GM13976 (cell line): ENCODE measurements around the gene SYNPO2.

Experiments
- DNase-seq: peaks from one replicate; pipeline ENCODE4 v3.0.0; 2012; ENCODE audit warnings: low spot score
- in situ Hi-C: fragments of 300-500 bp; cut with MboI; formaldehyde crosslinking; loops from one replicate; pipeline ENCODE4 v1.12.0; 2022; ENCODE audit warnings: low sequenced_read_pairs, mixed read lengths, inconsistent platforms; ENCODE audit not compliant: unreplicated experiment
- TF ChIP-seq, protein P1 (sequence below): IDR thresholded peaks from 2 replicates; pipeline ENCODE4 v1.5.1; 2012; ENCODE audit warnings: borderline replicate concordance, mild to moderate bottlenecking; ENCODE audit not compliant: insufficient read depth; ENCODE audit errors: extremely low read depth, missing control alignments, control extremely low read depth

The SYNPO2 gene

DNA sequence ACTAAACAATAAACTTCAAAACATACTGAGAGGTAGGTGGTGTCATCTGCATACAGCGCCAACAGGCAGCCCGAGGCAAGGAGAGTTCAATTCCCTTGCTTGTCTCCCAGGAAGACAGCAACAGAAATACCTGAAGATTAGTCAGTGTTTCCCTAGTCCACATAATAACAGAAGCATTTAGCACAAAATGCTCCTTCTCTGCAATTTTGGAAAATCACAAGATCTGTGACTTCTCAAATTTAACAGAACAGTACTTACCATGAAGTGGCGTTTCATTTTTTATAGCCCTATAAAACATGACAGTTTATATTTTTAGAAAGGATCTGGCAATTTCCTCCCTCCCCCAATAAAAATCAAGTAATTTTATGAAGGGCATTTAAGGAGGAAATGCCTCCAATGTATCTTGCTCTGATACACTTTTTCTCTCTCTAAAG, 179.9 kb downstream of the SYNPO2 start:
- TF ChIP-seq, protein P1, sequence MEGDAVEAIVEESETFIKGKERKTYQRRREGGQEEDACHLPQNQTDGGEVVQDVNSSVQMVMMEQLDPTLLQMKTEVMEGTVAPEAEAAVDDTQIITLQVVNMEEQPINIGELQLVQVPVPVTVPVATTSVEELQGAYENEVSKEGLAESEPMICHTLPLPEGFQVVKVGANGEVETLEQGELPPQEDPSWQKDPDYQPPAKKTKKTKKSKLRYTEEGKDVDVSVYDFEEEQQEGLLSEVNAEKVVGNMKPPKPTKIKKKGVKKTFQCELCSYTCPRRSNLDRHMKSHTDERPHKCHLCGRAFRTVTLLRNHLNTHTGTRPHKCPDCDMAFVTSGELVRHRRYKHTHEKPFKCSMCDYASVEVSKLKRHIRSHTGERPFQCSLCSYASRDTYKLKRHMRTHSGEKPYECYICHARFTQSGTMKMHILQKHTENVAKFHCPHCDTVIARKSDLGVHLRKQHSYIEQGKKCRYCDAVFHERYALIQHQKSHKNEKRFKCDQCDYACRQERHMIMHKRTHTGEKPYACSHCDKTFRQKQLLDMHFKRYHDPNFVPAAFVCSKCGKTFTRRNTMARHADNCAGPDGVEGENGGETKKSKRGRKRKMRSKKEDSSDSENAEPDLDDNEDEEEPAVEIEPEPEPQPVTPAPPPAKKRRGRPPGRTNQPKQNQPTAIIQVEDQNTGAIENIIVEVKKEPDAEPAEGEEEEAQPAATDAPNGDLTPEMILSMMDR, result no peak
- DNase-seq, result no peak
- in situ Hi-C loops, result no loop called here

DNA sequence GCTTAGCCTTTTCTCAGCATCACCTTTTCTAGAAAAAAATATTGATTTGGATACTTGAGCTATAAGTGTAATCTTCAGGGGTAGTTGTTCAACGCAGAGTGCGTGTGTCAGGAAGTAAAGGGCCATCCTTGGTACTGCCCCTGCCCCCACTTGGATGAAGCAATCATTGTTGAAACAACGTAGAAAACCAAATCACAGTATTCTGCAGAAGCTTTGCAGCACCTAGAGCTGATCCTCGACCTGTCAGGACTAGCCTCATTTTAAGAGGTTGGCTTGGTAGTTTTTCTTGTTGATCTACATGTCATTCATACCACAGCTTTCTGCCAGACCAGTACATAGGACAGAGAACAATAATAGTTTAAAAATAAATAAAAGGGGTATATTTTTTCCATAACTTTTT, 181.6 kb downstream of the SYNPO2 start:
- DNase-seq, result no peak
- TF ChIP-seq, protein P1, result no peak
- in situ Hi-C loops, result no loop called here

DNA sequence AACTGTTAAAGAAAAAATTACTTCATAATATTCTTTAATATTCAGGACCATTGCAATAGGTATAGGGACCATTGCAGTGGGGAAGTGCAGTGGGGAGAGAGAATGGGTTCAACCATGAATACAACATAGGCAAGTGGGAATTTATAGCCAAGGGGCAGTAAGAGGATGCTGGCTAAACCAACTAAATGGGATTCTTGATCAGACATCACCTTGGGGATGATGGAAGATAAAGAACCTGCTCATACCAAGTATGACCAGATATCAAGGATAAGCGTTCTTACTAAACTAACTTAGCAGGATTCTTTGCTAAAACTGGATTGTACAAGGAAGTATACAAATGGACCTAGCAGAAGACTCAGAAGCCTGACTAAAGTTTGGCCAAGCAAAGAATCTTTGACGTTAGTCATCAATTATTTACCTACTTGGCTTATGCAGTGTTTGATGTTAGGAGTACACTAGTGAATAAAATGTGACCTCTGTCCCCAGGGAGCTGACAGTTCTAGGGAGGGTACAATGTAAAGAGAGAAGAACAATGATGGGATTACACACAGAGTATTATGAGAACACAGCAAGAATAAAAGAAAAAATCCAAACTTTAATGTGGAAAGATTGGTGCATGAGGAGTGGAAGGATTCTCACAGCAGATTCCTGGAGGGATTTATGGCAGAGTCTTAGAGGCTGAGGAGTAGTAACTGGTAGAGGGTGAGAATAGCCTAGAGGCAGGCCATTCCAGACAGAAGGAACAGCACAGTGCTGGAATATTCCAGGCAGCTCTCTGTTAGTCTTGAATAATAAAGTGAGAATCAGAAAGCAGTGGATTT, 192.3 kb downstream of the SYNPO2 start:
- DNase-seq, result no peak
- TF ChIP-seq, protein P1, result no peak
- in situ Hi-C loops, result no loop called here

DNA sequence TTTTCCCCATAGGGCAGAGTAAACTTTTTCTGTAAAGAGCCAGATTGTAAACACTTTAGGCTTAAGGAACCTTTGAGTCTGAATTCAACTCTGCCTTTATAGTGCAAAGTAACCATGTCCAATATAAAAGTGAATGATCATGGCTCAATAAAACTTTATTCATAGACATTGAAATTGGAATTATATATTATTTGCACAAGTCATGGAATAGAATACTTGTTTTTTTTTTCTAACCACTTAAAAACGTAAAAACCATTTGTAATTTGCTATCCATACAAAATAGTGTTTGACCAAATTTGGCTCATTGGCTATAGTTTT, 192.8 kb downstream of the SYNPO2 start:
- in situ Hi-C loops, result no loop called here
- TF ChIP-seq, protein P1, result no peak

DNA sequence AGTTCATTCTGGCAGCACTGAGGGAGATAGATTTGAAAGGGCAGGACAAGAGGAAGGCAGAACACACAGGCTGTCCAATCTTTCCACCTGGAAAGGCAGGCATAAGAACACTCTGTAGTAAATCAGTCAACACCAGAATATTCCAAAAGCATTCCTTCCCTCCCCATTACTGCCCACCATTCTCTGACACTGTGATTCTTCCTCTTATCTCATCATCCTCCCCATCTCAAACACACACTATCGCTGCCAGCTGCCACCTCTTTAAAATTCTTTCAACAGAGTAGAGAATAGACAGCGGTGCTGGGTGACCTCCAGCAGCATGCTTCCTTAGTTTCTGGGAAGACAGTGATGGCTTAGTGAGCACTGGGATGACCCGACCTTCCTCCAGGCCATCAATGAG, 193.3 kb downstream of the SYNPO2 start:
- TF ChIP-seq, protein P1, result no peak
- in situ Hi-C loops, result no loop called here
- no peak for DNase-seq

More for the DNA sequence above, 192.8 kb downstream of the SYNPO2 start:
- DNase-seq, result no peak

DNA sequence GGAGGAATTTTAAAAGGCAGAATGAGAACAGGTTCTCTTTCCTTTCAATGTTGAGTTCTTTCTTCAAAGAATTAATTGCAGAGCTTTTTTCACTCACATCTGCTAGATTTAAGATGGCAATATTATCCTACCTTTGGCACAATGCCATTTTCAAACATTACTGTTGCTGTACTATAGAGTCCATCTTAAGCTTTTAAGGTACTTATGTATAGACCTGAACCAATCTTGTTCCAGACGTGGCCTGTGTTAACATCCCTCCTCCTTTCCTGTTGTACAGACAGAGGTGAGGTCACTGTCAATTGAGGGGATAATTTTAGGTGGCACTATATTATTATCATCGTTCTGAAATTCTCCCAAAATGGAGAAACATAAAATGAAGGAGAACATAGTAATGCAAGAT, 194.0 kb downstream of the SYNPO2 start:
- TF ChIP-seq, protein P1, result no peak
- in situ Hi-C loops, result no loop called here
- no peak for DNase-seq
